ENCODE results near the gene CEP55. TPM values are rescaled to one million over a fixed set of nuclear protein-coding genes. Genes with fewer than 3 reads are reported as not detected.

Gene CEP55
- total RNA-seq (1 to 10 TPM in 1 of 2 donors, under 1 TPM in 1; under 0.01 to 4.1 TPM), polyA plus RNA-seq (under 1 TPM; 0.10 to 0.82 TPM)

DNA sequence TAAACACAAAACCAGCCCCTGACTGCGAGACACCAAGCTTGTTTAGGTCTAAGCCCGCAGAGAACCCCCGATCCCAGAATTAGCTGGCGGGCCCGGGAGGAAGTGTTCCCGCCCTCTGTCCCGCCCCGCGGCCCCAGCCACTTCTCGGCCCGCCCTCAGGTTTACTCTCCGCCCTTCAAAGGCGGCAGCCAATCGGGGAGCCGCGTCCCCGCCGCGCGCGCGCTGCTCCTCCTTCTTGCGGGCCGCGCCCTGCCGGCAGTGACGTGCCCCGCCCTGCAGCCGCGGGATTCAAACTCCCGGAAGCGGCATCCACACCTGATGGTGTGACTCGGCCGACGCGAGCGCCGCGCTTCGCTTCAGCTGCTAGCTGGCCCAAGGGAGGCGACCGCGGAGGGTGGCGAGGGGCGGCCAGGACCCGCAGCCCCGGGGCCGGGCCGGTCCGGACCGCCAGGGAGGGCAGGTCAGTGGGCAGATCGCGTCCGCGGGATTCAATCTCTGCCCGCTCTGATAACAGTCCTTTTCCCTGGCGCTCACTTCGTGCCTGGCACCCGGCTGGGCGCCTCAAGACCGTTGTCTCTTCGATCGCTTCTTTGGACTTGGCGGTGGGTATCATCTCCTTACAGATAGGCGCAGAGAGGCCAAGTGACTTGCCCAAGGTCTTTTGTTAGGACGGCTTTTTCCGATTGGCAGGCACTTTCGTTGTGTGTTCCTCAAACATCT lies at the start of gene CEP55:
TSS of gene CEP55 (plus strand) at position 291 of the 720 bp plus-strand sequence. CDS start 3,440 bp downstream, outside the sequence.
- Histone ChIP-seq H3K27ac (ENCODE audit: low read depth in 1 of 2, low read length in 2 of 2) (no peak within 1 kb of the TSS), H3K27me3 (ENCODE audit: control insufficient read depth in 4 of 4, insufficient read depth in 4 of 4, low read length in 3 of 4) (no peaks in the 10 kb centered on the region), H3K4me3 (ENCODE audit: low read depth in 1 of 3, low read length in 3 of 3) (peak within 1 kb of the TSS; percentile 62 to 80 (median 69)), H3K36me3 (ENCODE audit: control insufficient read depth in 4 of 4, insufficient read depth in 3 of 4, low read depth in 1 of 4, low read length in 3 of 4) (no peaks in the 10 kb centered on the region), H3K9ac (ENCODE audit: low read depth in 1 of 2, low read length in 2 of 2) (peak within 1 kb of the TSS in 1 of 2 donors; percentile 3), H3K4me1 (ENCODE audit: control insufficient read depth in 4 of 4, insufficient read depth in 4 of 4, low read length in 3 of 4) (peaks cover 3 to 13% (median 8%) of the 10 kb centered on the region in 4 donors), H3K9me3 (ENCODE audit: control insufficient read depth in 4 of 4, low read length in 3 of 4) (no peaks in the 10 kb centered on the region)
- TF ChIP-seq, protein P1, sequence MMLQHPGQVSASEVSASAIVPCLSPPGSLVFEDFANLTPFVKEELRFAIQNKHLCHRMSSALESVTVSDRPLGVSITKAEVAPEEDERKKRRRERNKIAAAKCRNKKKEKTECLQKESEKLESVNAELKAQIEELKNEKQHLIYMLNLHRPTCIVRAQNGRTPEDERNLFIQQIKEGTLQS (IDR thresholded peaks at IDR 0.05), result no peak
- no peak for TF ChIP-seq RXRA (IDR thresholded peaks at IDR 0.05)
- no peak for TF ChIP-seq FOXA2 (IDR thresholded peaks at IDR 0.05)
- TF ChIP-seq, protein P2, sequence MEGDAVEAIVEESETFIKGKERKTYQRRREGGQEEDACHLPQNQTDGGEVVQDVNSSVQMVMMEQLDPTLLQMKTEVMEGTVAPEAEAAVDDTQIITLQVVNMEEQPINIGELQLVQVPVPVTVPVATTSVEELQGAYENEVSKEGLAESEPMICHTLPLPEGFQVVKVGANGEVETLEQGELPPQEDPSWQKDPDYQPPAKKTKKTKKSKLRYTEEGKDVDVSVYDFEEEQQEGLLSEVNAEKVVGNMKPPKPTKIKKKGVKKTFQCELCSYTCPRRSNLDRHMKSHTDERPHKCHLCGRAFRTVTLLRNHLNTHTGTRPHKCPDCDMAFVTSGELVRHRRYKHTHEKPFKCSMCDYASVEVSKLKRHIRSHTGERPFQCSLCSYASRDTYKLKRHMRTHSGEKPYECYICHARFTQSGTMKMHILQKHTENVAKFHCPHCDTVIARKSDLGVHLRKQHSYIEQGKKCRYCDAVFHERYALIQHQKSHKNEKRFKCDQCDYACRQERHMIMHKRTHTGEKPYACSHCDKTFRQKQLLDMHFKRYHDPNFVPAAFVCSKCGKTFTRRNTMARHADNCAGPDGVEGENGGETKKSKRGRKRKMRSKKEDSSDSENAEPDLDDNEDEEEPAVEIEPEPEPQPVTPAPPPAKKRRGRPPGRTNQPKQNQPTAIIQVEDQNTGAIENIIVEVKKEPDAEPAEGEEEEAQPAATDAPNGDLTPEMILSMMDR (IDR thresholded peaks at IDR 0.05; ENCODE audit: low read depth, low read length, missing input control), result no peak
- TF ChIP-seq SP1 (IDR thresholded peaks at IDR 0.05), result peak; percentile 55
- TF ChIP-seq YY1 (IDR thresholded peaks at IDR 0.05), result no peak
- TF ChIP-seq, protein P3, sequence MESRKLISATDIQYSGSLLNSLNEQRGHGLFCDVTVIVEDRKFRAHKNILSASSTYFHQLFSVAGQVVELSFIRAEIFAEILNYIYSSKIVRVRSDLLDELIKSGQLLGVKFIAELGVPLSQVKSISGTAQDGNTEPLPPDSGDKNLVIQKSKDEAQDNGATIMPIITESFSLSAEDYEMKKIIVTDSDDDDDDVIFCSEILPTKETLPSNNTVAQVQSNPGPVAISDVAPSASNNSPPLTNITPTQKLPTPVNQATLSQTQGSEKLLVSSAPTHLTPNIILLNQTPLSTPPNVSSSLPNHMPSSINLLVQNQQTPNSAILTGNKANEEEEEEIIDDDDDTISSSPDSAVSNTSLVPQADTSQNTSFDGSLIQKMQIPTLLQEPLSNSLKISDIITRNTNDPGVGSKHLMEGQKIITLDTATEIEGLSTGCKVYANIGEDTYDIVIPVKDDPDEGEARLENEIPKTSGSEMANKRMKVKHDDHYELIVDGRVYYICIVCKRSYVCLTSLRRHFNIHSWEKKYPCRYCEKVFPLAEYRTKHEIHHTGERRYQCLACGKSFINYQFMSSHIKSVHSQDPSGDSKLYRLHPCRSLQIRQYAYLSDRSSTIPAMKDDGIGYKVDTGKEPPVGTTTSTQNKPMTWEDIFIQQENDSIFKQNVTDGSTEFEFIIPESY (IDR thresholded peaks at IDR 0.05), result no peak
- no peak for TF ChIP-seq FOXA1 (IDR thresholded peaks at IDR 0.05)
- TF ChIP-seq HNF4G (IDR thresholded peaks at IDR 0.05), result no peak
- TF ChIP-seq HNF4A (conservative IDR thresholded peaks at IDR 0.05), result no peak
- TF ChIP-seq JUND (IDR thresholded peaks at IDR 0.05), result no peak
- TF ChIP-seq, protein P4, sequence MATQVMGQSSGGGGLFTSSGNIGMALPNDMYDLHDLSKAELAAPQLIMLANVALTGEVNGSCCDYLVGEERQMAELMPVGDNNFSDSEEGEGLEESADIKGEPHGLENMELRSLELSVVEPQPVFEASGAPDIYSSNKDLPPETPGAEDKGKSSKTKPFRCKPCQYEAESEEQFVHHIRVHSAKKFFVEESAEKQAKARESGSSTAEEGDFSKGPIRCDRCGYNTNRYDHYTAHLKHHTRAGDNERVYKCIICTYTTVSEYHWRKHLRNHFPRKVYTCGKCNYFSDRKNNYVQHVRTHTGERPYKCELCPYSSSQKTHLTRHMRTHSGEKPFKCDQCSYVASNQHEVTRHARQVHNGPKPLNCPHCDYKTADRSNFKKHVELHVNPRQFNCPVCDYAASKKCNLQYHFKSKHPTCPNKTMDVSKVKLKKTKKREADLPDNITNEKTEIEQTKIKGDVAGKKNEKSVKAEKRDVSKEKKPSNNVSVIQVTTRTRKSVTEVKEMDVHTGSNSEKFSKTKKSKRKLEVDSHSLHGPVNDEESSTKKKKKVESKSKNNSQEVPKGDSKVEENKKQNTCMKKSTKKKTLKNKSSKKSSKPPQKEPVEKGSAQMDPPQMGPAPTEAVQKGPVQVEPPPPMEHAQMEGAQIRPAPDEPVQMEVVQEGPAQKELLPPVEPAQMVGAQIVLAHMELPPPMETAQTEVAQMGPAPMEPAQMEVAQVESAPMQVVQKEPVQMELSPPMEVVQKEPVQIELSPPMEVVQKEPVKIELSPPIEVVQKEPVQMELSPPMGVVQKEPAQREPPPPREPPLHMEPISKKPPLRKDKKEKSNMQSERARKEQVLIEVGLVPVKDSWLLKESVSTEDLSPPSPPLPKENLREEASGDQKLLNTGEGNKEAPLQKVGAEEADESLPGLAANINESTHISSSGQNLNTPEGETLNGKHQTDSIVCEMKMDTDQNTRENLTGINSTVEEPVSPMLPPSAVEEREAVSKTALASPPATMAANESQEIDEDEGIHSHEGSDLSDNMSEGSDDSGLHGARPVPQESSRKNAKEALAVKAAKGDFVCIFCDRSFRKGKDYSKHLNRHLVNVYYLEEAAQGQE (IDR thresholded peaks at IDR 0.05), result no peak
- TF ChIP-seq, protein P5, sequence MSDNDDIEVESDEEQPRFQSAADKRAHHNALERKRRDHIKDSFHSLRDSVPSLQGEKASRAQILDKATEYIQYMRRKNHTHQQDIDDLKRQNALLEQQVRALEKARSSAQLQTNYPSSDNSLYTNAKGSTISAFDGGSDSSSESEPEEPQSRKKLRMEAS (IDR thresholded peaks at IDR 0.05), result no peak
- TF ChIP-seq EGR1 (IDR thresholded peaks at IDR 0.05; ENCODE audit: low read depth in 2 of 2), result no peak
- TF ChIP-seq TAF1 (conservative IDR thresholded peaks at IDR 0.05), result no peak
- peak in 1 of 2 donors; percentile 81 for TF ChIP-seq GABPA (IDR thresholded peaks at IDR 0.05 in 1 of 2, conservative IDR thresholded peaks at IDR 0.05 in 1 of 2)
- peak; percentile 93 for DNase-seq (ENCODE audit: low spot score)
- WGBS, result 2% methylated on average over 68 of the region's 68 CpGs
